Osteoblast (primary cell): ENCODE measurements around the gene PCCA. TPM values are rescaled to one million over a fixed set of nuclear protein-coding genes. Genes with fewer than 3 reads are reported as not detected.
"Not testable (repeated sequence)": the region's sequence is repeated elsewhere in the genome, so short reads cannot be mapped to it uniquely, and the experiment has no call there.

Experiments used
- DNase-seq: peaks from one replicate; pipeline ENCODE4 v3.0.0; 2011; ENCODE audit warnings: low spot score, mixed read lengths; ENCODE audit not compliant: insufficient read length; ENCODE audit errors: missing footprints
- H2AFZ ChIP-seq: 2 replicates; pipeline ENCODE4 v1.6.0; 2011; ENCODE audit warnings: mild to moderate bottlenecking, low read length
- H3K27ac ChIP-seq: 2 replicates; pipeline ENCODE4 v1.5.1; 2011; ENCODE audit warnings: mild to moderate bottlenecking, low read depth, low read length, moderate library complexity
- H3K27me3 ChIP-seq: 2 replicates; pipeline ENCODE4 v1.6.0; 2012; ENCODE audit warnings: mild to moderate bottlenecking, control low read depth, inconsistent platforms, low read length, moderate library complexity; ENCODE audit not compliant: insufficient read depth
- H3K36me3 ChIP-seq: 2 replicates; pipeline ENCODE4 v1.5.1; 2011; ENCODE audit warnings: mild to moderate bottlenecking, low read length, control low read depth, moderate library complexity; ENCODE audit not compliant: insufficient read depth
- H3K4me1 ChIP-seq: 2 replicates; pipeline ENCODE4 v1.5.1; 2011; ENCODE audit warnings: mild to moderate bottlenecking, low read length, control low read depth, moderate library complexity; ENCODE audit not compliant: insufficient read depth
- H3K4me2 ChIP-seq: 2 replicates; pipeline ENCODE4 v1.6.0; 2011; ENCODE audit warnings: mild to moderate bottlenecking, low read length; ENCODE audit not compliant: insufficient read depth
- H3K4me3 ChIP-seq: fragments of 200-600 bp; sonication (generic); 3 replicates; pipeline ENCODE4 v1.5.1; 2012; ENCODE audit warnings: mild to moderate bottlenecking, low read length, inconsistent platforms; ENCODE audit not compliant: insufficient read depth
- H3K79me2 ChIP-seq: 2 replicates; pipeline ENCODE4 v1.6.0; 2012; ENCODE audit warnings: mild to moderate bottlenecking, low read length, control low read depth, inconsistent platforms; ENCODE audit not compliant: insufficient read depth
- H3K9me3 ChIP-seq: 2 replicates; pipeline ENCODE4 v1.5.1; 2011; ENCODE audit warnings: low read depth, low read length, control low read depth
- H4K20me1 ChIP-seq: 2 replicates; pipeline ENCODE4 v1.6.0; 2012; ENCODE audit warnings: mild to moderate bottlenecking, low read length, control low read depth; ENCODE audit not compliant: insufficient read depth
- total RNA-seq: library from RNA; depleted of rRNA; stranded (reverse); fragments of >200 nt; gene quantifications from 2 replicates; pipeline ENCODE4 v1.2.3, GENCODE V29; 2012
- TF ChIP-seq, protein P1 (sequence below): IDR thresholded peaks from 2 replicates; pipeline ENCODE4 v1.5.1; 2011; ENCODE audit warnings: mild to moderate bottlenecking, low read depth, low read length, moderate library complexity; ENCODE audit errors: extremely low read depth

PCCA gene
- total RNA-seq, 1 donor: 40.5 TPM

DNA sequence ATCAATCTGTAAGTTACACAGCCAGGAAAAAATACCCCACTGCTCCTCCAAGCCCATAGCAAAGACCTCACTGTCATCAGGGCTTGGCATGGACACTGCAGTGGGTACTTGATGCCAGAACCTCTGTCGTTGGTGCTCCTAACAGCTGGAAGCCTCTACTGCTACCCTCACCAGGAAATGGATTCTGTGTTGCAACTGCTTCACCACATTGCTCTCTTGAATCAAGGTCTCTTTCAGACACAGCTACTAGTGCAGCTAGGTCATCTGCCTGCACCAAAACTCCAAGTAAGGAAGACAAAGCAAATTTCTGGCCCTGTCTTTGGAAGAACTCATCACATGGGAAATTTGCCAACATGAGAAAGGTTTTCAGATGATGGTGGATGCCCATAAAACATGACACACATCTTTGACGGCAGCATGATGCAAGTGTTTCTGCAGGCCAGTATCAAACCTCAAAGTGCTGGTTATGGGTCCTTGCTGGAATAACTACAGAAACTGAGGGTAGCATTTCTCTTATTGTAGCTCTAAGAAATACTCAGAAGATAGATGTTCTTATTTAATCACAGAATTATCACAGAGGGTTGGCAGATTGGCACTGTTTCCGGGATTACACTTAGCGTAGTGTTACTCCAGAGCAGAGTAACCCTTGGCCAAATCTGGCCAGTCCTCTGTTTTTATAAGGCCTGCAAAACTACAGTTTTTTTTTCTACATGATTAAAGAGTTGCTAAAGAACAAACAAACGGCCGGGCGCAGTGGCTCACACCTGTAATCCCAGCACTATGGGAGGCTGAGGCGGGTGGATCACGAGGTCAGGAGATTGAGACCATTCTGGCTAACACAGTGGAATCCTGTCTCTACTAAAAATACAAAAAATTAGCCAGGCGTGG is 12.9 kb upstream of the PCCA start:
- Histone ChIP-seq H3K36me3 (no peaks in the 10 kb centered on the region), H3K9me3 (no peaks in the 10 kb centered on the region), H4K20me1 (no peaks in the 10 kb centered on the region), H3K4me2 (no peak overlapping the region), H2AFZ (no peak overlapping the region), H3K4me3 (no peak overlapping the region), H3K27me3 (no peaks in the 10 kb centered on the region), H3K79me2 (no peaks in the 10 kb centered on the region), H3K27ac (peak overlapping the region; percentile 54), H3K4me1 (peaks cover 8% of the 10 kb centered on the region)
- DNase-seq: peak; percentile 62
- TF ChIP-seq, protein P1, sequence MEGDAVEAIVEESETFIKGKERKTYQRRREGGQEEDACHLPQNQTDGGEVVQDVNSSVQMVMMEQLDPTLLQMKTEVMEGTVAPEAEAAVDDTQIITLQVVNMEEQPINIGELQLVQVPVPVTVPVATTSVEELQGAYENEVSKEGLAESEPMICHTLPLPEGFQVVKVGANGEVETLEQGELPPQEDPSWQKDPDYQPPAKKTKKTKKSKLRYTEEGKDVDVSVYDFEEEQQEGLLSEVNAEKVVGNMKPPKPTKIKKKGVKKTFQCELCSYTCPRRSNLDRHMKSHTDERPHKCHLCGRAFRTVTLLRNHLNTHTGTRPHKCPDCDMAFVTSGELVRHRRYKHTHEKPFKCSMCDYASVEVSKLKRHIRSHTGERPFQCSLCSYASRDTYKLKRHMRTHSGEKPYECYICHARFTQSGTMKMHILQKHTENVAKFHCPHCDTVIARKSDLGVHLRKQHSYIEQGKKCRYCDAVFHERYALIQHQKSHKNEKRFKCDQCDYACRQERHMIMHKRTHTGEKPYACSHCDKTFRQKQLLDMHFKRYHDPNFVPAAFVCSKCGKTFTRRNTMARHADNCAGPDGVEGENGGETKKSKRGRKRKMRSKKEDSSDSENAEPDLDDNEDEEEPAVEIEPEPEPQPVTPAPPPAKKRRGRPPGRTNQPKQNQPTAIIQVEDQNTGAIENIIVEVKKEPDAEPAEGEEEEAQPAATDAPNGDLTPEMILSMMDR: no peak

- H3K27me3 ChIP-seq, H3K9me3 ChIP-seq, H2AFZ ChIP-seq, H3K79me2 ChIP-seq, H4K20me1 ChIP-seq, H3K4me3 ChIP-seq, H3K4me2 ChIP-seq, DNase-seq, H3K4me1 ChIP-seq, H3K27ac ChIP-seq, H3K36me3 ChIP-seq: not testable (repeated sequence)
Measured at GRCh38 chr13:100079003-100079402, 9.9 kb upstream of the PCCA start.

- not testable (repeated sequence) for H3K9me3 ChIP-seq, H3K27me3 ChIP-seq, H3K4me2 ChIP-seq, H2AFZ ChIP-seq, H3K79me2 ChIP-seq, H3K27ac ChIP-seq, H3K36me3 ChIP-seq, H3K4me3 ChIP-seq, DNase-seq, H4K20me1 ChIP-seq, H3K4me1 ChIP-seq
Measured at GRCh38 chr13:100083401-100083800, 5.5 kb upstream of the PCCA start.

GRCh38 chr13:100088273-100088643 is 635 bp upstream of the PCCA start:
- Histone ChIP-seq H3K27me3 (no peaks in the 10 kb centered on the region), H3K4me3 (peak overlapping the region; percentile 82), H3K36me3 (no peaks in the 10 kb centered on the region), H2AFZ (peak overlapping the region; percentile 97), H3K4me1 (peaks cover 13% of the 10 kb centered on the region), H4K20me1 (peaks cover 14% of the 10 kb centered on the region), H3K9me3 (no peaks in the 10 kb centered on the region), H3K4me2 (peak overlapping the region; percentile 92), H3K27ac (peak overlapping the region; percentile 81), H3K79me2 (peaks cover 46% of the 10 kb centered on the region)
- TF ChIP-seq, protein P1: no peak
- no peak for DNase-seq

DNA sequence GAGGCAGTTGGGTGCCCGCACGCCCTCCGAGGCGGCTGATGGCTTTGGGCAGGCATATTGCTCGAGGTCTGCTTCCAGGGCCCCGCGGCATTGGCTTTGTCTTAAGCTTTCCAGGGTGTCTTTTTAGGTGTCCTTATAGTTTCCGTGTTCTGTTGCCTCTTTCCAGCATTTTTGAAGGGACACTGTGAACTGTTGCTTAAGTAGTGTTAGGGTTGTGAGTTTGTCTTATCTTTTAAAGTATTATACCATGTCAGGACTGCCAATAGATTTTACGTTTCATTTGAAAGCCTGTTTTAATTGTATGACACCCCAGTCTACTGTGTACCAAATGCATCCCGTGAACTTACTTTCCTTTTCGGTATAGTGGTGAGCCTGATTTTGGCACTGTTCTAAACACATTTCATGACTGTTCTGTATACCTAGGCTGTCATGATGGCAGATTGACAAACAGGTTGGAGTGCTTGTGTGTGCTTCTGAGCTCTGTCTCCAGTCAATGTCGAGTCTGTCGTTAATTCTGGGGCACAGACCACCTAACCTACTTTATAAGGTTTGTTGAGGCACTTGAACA is 656 bp downstream of the PCCA start:
- Histone ChIP-seq H3K9me3 (no peaks in the 10 kb centered on the region), H3K79me2 (peaks cover 55% of the 10 kb centered on the region), H3K4me2 (peak overlapping the region; percentile 92), H3K36me3 (no peaks in the 10 kb centered on the region), H3K27me3 (no peaks in the 10 kb centered on the region), H3K4me1 (peaks cover 13% of the 10 kb centered on the region), H2AFZ (peak overlapping the region; percentile 97), H3K27ac (peak overlapping the region; percentile 81), H4K20me1 (peaks cover 14% of the 10 kb centered on the region), H3K4me3 (peak overlapping the region; percentile 82)
- TF ChIP-seq, protein P1: no peak
- peak; percentile 71 for DNase-seq
